ENCODE results near the gene VPS26C.

Gene VPS26C

GRCh38 chr21:37272897-37273296 is 5.8 kb upstream of the VPS26C start:
- no peak for TF ChIP-seq CTCF (conservative IDR thresholded peaks at IDR 0.05; ENCODE audit: low read depth, low read length)
- H3K4me3 ChIP-seq (ENCODE audit: low read depth, low read length): no peak overlapping the region
- DNase-seq (ENCODE audit: low read depth): no peak

- no peak overlapping the region for H3K4me3 ChIP-seq (ENCODE audit: low read depth, low read length)
- no peak for DNase-seq (ENCODE audit: low read depth)
- TF ChIP-seq CTCF (conservative IDR thresholded peaks at IDR 0.05; ENCODE audit: low read depth, low read length): no peak
Measured at GRCh38 chr21:37270576-37271365, 3.6 kb upstream of the VPS26C start.

GRCh38 chr21:37269481-37269880 is 2.3 kb upstream of the VPS26C start:
- DNase-seq (ENCODE audit: low read depth): no peak
- no peak for TF ChIP-seq CTCF (conservative IDR thresholded peaks at IDR 0.05; ENCODE audit: low read depth, low read length)

GRCh38 chr21:37268186-37268503 is 1.0 kb upstream of the VPS26C start:
- TF ChIP-seq CTCF (conservative IDR thresholded peaks at IDR 0.05; ENCODE audit: low read depth, low read length): no peak
- no peak for DNase-seq (ENCODE audit: low read depth)
- peak overlapping the region; percentile 85 for H3K4me3 ChIP-seq (ENCODE audit: low read depth, low read length)

More at GRCh38 chr21:37269481-37269880, 2.3 kb upstream of the VPS26C start:
- H3K4me3 ChIP-seq (ENCODE audit: low read depth, low read length): no peak overlapping the region

GRCh38 chr21:37266515-37267221 is 466 bp downstream of the VPS26C start:
- no peak for TF ChIP-seq CTCF (conservative IDR thresholded peaks at IDR 0.05; ENCODE audit: low read depth, low read length)
- DNase-seq (ENCODE audit: low read depth): peak; percentile 51
- peak overlapping the region; percentile 85 for H3K4me3 ChIP-seq (ENCODE audit: low read depth, low read length)

GRCh38 chr21:37264808-37265207 is 2.3 kb downstream of the VPS26C start:
- DNase-seq (ENCODE audit: low read depth): no peak

More at GRCh38 chr21:37264808-37265207, 2.3 kb downstream of the VPS26C start:
- no peak for TF ChIP-seq CTCF (conservative IDR thresholded peaks at IDR 0.05; ENCODE audit: low read depth, low read length)
- no peak overlapping the region for H3K4me3 ChIP-seq (ENCODE audit: low read depth, low read length)
